ENCODE data around the gene CPT1B.

The CPT1B gene

DNA sequence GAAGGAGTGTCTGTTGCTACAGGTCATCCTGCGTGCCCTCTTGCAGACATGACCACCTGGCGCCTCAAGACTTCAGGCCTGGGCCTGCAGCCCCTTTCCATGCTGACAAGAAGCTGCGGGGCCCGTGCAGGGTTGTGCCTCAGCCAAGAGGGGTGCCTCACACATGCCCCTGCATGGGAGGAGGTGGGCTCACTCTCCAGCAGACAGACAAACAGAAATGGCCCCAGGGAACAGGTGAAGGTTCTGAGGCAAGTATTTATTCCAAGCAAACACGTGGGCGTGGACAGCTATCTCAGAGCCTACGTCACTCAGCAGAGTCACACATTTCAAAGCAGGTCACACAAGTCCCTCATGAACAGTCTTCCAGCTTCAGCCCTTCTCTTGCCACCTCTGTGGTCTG, 9.6 kb downstream of the CPT1B start:
- no peak for DNase-seq

DNA sequence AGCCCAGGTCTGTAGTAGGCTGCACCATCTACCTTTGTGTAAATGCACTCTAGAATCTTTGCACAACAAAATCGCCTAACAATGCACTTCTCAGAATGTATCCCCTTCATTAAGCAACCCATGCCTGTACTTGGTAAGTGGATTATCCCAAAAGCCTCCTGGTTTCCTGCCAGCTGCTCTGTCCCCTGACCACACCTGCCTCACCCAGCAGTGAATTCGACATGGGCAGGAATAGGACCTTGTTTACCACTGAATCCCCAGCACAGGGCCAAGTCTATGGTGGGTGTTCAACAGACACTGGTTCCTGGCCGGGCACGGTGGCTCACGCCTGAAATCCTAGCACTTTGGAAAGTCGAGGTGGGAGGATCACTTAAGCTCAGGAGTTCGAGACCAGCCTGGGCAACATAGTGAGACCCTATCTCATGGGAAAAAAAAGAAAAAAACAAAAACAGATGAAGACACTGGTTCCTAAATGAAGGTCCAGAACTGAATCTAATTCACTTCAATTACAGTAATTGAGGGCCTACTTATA, 10.4 kb downstream of the CPT1B start:
- no peak for DNase-seq

DNA sequence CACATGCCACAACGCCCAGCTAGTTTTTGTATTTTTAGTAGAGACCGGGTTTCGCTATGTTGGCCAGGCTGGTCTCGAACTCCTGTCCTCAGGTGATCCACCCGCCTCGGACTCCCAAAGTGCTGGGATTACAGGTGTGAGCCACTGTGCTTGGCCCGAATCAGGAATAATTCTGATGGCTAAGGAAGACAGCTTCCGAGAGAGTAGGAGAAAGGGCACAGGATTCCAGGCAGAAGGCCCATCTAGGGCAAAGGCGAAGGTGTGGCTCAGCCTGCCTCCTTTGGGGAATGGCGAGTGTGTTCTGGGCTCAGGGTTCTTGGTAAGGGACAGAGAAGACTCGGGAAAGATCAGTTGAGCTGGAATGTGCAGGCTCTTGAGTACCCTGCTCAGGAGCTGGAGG, 13.9 kb downstream of the CPT1B start:
- no peak for DNase-seq

DNA sequence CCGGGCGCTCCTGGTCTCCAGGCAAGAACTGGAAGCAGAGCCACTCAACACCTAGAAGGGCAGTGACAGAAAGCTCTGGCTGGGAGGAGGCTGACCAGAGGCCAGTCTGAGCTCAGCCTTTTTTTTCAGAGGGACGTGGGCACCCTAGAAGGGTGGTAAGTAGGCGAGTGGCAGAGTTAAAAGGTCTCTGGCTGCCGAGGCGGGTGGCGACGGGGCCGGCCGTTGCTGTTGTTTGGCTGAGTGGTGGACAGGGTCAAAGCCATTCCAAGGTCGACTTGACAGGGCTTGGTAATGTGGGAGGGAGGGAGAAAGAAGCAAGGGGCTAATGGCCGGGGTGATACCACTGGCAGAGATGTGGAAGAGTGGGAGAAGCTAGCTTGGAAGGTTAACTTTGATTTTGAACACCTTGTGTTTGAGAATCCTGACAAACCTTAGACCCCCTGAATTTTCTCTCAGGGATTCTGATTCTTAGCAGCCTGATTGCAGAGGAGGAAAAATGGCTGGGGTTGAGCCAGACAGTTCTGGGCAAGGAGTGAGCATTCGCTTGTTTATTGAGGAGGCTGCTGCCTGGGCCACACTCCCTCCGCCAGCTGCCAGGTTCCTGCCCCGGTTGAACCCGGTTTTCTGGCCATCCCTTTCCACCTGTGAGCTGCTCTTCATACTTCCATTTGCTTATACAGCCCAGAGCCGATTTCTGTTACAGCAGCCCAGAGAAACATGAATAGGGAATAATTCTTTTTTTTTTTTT, 14.6 kb downstream of the CPT1B start:
- no peak for DNase-seq

DNA sequence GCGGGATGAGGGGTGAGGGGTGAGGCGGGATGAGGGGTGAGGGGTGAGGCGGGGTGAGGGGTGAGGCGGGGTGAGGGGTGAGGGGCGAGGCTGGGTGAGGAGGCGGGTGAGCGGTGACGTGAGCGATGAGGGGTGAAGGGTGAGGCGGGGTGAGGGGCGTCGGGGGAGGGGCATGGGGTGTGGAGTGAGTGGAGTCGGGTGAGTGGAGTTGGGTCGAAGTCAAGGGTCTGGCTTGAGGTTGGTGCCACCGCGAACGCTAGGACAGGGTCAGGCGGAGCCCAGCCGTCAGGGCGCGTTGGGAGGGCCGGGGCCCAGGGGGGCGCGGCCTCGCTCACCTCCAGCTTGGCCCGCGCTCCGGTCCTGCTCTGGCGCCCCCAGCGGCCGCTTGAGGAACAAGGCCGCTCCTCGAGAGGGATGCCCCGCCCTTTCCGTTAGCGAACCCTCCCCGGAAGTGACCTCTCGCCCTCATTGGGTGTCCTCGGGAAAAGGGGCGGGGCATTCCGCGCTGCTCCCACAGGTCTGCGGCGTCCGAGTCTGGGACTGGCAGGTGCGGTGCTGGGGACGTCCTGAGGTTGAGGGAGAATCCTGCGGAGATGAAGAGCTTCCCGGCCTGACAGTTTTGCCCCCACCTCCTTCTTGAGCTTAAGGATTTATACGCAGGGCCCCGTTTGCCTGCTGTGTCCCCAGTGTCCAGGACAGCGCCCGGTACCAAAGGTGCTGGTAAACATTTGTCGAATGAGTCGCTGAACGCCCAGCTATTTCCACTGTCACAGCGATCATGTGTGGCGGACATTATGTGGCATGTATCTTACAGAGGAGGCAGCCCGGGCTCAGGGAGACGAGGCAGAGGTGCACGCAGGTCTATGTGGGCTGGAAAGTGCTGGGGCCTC, 15.5 kb downstream of the CPT1B start, which contains the start of gene SYCE3:
Gene SYCE3 (minus strand): TSS at position 397 of the 890 bp plus-strand sequence. CDS start 6,514 bp downstream, outside the sequence.
- peak; percentile 99 for DNase-seq

DNA sequence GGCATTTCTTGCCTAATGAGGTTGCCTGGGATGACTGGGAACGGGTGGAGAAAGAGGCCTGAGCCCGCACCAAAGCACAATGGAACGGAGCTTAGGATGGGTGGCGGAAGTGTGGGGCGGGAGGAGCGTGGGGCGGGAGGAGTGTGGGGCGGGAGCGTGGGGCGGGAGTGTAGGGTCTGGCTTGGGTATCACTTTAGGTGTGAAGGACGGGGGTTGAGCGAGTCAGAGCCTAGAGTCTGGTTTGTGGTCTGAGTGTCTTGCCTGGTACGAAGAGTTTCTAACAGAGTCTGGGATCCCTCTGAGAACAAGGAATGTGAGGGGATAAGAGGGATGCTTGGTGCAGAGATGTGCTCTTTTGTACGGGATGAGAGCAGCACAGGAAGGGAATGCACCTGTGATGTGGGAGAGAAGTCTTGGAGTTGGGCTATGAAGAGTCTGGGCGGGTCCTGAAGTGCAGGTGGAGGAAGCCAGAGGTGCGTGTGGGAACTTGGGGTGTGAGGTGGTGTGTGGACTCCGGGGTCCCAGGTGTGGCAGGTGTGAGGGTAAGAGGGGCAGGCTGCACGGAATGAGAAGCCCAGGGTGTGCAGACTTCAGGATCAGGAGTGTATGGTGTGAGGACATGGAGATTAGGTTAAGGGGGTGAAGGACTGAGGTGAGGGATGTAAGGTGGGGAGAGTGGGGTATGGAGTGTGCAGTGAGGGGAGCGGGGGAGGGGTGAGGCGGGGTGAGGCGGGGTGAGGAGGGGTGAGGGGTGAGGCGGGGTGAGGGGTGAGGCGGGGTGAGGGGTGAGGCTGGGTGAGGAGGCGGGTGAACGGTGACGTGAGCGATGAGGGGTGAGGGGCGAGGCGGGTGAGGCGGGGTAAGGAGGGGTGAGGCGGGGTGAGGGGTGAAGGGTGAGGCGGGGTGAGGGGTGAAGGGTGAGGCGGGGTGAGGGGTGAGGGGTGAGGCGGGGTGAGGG, 16.5 kb downstream of the CPT1B start:
- no peak for DNase-seq

DNA sequence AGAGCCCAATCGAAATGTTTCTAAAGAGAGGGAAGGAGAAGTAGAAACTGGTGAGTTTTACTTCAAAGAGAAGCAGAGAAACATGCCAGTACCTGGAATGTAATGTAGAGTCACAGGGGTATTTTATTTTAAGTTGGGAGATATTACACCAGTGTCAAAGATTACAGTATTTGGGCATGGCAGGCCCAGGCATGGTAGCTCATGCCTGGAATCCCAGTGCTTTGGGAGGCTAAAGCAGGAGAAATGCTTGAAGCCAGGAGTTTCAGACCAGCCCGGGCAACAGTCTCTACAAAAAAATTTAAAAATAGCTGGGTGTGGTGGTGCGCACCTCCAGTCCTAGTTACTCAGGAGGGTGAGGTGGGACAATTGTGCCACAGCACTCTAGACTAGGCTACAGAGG, 18.2 kb downstream of the CPT1B start:
- no peak for DNase-seq

DNA sequence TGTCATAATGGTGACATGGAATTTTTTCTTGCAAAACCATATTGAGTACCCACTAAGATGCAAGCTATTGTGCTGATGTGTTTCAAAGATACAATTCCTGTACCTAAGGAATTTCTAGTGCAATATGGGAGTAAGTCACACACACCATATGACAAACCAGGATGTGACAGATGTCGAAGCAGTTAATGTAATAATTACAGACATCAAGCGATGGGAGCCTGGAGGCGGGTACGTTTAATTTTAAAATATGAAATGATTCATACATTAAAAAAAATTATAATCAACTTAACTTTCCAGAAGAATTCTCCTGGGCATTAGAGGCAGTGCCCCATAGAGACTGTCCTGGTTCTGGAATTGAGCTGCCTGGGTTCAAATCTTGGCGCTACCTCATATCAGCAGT, 21.5 kb downstream of the CPT1B start:
- no peak for DNase-seq

DNA sequence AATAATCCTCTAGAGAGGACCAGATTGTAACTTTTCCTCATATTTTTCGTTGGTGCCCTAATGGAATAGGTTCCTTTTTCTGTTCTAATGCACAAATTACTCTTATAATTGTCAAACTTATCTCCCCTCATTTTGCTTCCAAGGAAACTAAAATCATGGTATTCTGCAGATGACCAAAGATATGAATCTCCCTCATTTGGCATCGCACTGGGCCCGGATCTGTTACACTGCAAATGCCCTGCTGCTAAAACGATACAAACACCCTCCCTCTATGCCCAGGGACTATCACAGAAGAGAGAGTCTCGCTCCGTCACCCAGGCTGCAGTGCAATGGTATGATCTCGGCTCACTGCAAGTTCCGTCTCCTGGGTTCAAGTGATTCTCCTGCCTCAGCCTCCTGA, 24.9 kb downstream of the CPT1B start:
- DNase-seq, result no peak

DNA sequence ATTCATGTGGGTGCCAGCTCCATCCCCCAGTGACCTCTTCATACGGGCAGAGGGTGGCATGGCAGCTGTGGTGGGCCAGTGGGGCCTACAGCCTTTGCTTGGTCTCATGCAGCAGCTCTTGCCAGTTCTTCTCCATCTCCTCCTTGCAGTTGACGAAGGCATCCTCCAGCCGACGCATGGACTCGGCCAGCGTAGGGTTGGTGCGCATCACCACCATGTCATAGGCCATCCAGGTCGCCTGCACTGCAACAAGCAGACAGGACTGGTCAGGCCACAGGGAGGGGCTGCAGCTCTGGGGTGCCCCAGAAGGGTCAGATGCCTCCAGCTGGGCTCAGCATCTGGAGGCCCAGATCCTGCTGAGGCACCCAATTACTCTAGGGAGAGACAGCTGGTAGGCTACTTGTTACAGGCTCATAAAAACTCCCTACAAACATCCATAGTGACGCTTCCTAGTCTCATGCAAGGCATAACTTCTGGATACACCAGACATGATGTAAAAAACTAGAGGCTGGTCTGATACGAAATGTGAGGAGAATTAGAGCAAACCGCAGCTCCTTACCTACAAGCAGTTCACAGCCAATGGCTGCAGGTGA, 27.0 kb downstream of the CPT1B start:
- no peak for DNase-seq

DNA sequence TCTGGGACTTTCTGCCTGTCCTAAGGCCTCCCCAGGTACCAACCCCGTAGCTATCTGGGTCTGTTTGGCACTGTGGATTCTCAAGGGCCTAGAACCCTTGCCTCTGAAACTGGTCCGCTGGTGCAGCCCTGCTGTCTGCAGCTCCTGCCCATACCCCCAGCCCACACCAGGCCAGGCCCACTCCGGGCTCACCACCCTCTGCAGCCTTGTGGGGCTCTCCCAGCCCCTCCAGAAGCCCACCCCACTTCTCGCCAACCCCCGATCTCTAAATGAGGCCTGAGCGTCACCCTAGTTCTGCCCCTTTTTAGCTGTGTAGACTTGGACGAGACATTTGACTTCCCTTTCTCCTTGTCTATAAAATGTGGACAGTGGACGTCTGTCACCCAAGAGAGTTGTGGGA, 27.8 kb downstream of the CPT1B start:
- DNase-seq, result no peak

DNA sequence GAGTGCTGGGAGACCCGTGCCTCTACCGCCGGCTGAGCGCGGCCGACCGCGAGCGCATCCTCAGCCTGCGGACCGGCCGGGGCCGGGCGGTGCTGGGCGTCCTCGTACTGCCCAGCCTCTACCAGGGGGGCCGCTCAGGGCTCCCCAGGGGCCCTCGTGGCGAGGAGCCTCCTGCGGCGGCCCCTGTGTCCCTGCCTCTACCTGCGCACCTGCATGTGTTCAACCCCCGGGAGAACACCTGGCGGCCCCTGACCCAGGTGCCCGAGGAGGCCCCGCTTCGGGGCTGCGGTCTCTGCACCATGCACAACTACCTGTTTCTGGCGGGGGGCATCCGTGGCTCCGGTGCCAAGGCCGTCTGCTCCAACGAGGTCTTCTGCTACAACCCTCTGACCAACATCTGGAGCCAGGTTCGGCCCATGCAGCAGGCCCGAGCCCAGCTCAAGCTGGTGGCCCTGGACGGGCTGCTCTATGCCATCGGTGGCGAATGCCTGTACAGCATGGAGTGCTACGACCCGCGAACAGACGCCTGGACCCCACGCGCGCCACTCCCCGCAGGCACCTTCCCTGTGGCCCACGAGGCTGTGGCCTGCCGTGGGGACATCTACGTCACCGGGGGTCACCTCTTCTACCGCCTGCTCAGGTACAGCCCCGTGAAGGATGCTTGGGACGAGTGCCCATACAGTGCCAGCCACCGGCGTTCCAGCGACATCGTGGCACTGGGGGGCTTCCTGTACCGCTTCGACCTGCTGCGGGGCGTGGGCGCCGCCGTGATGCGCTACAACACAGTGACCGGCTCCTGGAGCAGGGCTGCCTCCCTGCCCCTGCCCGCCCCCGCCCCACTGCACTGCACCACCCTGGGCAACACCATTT, 29.1 kb downstream of the CPT1B start:
- no peak for DNase-seq

DNA sequence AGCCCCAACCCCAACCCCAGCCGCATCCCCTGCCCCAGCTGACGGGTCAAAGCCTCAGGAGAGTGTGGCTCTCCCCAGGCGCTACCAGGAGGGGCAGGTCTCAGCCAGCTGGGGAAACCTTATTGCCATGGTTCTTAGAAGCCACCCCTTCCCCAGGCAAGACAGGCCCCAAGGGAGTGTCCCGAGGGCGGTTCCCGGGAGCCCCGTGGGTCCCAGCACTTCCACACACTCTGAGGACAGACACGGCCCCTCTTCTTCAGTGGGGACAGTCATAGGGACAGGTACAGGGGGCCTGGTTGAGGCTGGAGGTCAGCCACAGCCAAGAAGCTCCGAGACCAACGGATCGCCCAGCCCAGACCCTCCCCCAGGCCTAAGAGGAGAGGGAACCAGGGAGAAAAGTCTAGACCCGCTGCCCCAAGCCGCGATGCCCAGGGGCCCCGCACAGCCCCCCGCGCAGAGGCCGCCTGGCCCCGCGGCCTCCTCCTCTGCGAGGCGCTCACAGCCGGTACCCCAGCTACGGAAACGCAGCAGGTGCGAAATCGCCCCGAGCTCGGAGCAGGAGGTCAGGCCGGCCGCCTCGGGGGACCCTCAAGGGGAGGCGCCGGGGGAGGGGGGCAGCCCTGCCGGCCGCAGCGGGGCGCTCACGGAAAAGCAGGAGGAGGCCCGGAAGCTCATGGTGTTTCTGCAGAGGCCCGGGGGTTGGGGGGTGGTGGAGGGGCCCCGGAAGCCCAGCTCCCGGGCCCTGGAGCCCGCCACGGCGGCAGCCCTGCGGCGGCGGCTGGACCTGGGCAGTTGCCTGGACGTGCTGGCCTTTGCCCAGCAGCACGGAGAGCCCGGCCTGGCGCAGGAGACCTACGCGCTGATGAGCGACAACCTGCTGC, 29.9 kb downstream of the CPT1B start:
- peak; percentile 71 for DNase-seq

DNA sequence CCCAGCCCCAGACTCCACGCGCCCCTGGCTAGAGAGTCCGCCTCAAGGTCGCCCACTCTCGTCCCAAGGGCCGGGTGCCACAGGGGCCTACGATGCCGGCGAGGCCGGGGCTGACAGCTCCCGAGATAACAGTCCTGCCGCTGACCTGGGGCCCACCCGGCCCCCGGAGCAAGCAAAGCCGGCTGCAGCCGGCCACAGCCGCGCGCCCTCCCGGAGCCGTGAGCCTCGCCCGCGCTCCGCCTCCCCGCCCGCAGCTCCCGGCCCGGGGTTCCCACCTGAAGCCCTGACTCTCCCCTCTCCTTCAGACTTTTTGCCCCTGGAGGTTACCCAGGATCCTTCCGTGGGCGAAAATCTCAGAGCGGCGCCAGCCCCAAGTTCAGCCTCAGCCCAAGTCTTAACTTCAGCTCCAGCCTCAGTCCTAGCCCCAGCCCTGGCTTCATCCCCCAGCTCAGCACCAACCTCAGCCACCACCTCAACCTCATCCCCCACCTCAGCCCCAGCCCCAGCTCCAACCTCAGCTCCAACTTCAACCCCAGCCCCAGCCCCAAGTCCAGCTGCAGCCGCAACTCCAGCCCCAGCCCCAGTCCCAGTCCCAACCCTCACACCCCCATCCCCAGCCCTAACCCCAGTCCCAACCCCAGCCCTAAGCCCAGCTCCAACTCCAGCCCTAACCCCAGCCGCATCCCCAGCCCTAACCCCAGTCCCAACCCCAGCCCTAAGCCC, 30.8 kb downstream of the CPT1B start:
- DNase-seq, result no peak

DNA sequence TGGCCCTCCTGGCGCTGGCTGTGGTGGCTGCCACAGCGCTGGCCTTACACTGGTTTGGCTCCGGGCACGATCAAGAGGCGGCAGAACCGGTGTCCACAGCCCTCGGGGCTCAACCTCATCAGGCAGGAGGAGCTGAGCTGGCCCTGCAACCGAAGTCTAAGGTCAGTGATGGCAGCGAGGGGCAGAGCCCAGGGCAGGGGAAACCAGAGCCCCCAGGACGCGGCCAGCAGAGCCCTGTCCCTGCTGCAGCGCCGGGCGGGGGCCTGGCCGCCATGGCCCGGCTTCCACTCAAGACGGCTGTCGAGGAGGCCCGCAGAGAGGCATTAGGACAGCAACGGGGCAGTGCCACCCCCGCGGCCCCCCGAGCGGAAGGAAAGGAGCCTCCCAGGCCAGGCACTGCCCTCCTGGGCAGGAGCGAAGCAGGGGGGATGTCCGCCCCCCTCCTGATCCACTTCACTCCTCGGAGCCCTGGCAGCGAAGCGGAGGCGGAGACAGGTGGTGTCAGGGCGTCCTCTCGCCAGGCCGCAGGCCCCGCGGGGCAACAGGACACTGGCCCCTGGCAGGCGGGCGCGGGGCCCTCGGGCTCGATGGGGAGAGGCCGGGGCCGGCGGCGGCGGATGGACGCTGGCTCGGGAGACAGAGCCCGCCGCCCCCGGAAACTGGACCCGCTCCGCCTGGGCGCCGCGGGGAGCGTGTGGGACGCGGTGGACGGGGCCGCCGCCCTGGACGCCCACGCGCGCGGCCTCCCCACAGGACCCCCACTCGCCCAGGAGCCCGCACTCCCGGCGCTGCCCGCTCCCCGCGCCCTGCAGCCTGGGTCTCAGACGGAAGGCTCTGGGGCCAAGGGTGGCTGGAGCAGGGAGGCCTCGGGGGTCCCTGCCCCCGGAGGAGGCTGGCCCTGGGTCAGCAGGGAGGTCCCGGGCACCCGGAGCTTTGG, 31.6 kb downstream of the CPT1B start:
- DNase-seq, result no peak

DNA sequence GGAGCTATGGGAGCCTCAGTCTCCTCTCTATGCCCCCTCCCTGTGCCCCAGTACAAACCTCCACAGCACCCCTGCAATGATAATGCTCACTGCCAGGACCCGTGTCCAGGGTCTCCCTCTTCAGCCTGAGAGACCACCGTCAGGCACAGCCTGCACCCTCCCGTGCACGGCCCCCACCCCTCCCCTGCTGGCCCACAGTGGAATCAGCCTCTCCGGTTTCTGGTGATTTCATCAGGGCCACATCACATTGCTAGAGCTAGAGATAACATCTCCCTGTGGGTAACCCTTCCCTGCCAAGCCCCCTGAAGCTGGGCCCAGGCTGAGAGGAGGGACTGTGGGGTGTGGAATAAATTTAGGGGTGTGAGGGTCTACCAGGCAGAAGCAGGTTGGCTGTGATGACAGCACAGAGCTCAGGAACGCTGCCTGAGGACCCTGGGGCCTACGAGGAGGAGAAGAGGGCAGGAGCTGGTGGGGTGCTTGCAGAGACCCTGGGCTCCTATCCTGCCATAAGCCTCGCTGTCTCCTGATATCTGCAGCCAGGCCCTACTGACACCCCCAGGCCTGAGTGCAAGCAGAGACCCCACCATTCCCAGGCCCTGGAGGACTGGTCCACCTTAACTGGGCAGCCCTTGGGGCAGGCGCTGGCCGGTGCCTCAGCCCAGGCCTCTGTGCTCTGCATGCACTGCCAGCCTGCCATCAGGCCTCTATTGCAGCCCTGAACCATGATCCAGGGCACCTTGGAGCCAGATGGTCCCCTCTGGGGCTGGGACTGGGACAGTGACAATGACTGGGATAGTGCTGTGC, 32.5 kb downstream of the CPT1B start, which contains the start of gene KLHDC7B:
Gene KLHDC7B (plus strand): TSS at position 378 of the 804 bp plus-strand sequence. CDS start 345 bp downstream, at position 723.
- DNase-seq, result peak; percentile 41

DNA sequence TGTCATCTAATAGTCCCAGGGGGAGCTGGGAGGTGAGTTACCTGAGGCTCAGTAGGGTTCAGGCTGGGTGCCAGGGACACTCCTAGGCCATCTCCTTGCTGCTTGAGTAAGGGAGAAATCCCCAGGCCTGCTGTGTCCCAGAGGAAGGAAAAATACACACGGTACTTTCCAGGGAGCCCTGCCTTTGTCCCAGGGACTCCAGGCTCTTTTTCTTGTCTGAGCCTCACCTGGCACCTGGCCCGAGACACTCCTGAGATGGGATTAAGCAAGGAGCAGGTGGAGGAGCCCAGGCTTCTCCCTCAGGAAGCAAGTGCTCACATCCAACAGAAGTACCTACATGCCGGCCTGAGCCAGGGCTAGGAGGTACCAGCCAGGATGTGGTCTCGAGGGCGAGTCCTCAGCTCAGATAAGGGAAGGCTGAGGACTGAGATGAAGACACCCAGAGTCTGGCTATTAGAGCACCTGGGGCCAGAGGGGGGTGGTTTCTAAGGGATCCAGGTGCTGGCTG, 33.4 kb downstream of the CPT1B start:
- peak; percentile 42 for DNase-seq

All from stimulated activated CD4-positive, alpha-beta T cell treated with anti-CD3 and anti-CD28 coated beads, Interleukin-15, amount 100 ng/mL, for 24 hours (primary cell).